GM12864 (cell line): ENCODE measurements around the gene COQ5.

Experiments used
- DNase-seq: peaks from one replicate; pipeline ENCODE4 v3.0.0-alpha.2; 2011; ENCODE audit warnings: low read depth
- H3K4me3 ChIP-seq: 2 replicates; pipeline ENCODE4 v1.5.1; 2011; ENCODE audit warnings: mild to moderate bottlenecking, low read depth, low read length, control low read depth
- CTCF ChIP-seq: IDR thresholded peaks from 2 replicates; pipeline ENCODE4 v1.5.1; 2011; ENCODE audit warnings: low read depth, mild to moderate bottlenecking, moderate library complexity, low read length, control low read depth, inconsistent platforms; ENCODE audit errors: missing control alignments

Gene COQ5

GRCh38 chr12:120554678-120555077 lies 25.7 kb upstream of the COQ5 start:
- no peak for TF ChIP-seq CTCF
- H3K4me3 ChIP-seq, result no peak overlapping the region
- no peak for DNase-seq

GRCh38 chr12:120546050-120546386 lies 17.1 kb upstream of the COQ5 start:
- H3K4me3 ChIP-seq, result no peak overlapping the region
- DNase-seq, result no peak
- no peak for TF ChIP-seq CTCF

GRCh38 chr12:120544691-120545090 lies 15.7 kb upstream of the COQ5 start:
- no peak overlapping the region for H3K4me3 ChIP-seq
- no peak for TF ChIP-seq CTCF
- DNase-seq, result no peak

GRCh38 chr12:120542166-120542565 lies 13.2 kb upstream of the COQ5 start:
- H3K4me3 ChIP-seq, result no peak overlapping the region
- no peak for TF ChIP-seq CTCF
- DNase-seq, result no peak

- no peak for TF ChIP-seq CTCF
- DNase-seq, result no peak
- no peak overlapping the region for H3K4me3 ChIP-seq
These were observed 11.5 kb upstream of the COQ5 start for GRCh38 chr12:120540445-120540844.

- no peak for DNase-seq
- no peak for TF ChIP-seq CTCF
- no peak overlapping the region for H3K4me3 ChIP-seq
These were observed 10.3 kb upstream of the COQ5 start for GRCh38 chr12:120539303-120539702.

GRCh38 chr12:120538281-120539156 lies 9.6 kb upstream of the COQ5 start:
- TF ChIP-seq CTCF, result no peak
- DNase-seq, result no peak
- H3K4me3 ChIP-seq, result peak overlapping the region; percentile 30
